Measurements from ENCODE around the gene HOXC10.

The HOXC10 gene

GRCh38 chr12:53977596-53978445, 7.1 kb upstream of the HOXC10 start:
- DNase-seq (ENCODE audit: low spot score), result no peak

GRCh38 chr12:53978477-53979356, 6.2 kb upstream of the HOXC10 start:
- DNase-seq (ENCODE audit: low spot score), result no peak

- DNase-seq (ENCODE audit: low spot score), result no peak
Observed at GRCh38 chr12:53980104-53980801, 4.7 kb upstream of the HOXC10 start.

GRCh38 chr12:53980802-53981496, 4.0 kb upstream of the HOXC10 start:
- no peak for DNase-seq (ENCODE audit: low spot score)

- no peak for DNase-seq (ENCODE audit: low spot score)
Observed at GRCh38 chr12:53981634-53982565, 3.0 kb upstream of the HOXC10 start.

- DNase-seq (ENCODE audit: low spot score), result no peak
Observed at GRCh38 chr12:53982648-53983567, 2.0 kb upstream of the HOXC10 start.

- DNase-seq (ENCODE audit: low spot score), result no peak
Observed at GRCh38 chr12:53983568-53983949, 1.4 kb upstream of the HOXC10 start.

GRCh38 chr12:53983950-53984572, 885 bp upstream of the HOXC10 start:
- DNase-seq (ENCODE audit: low spot score), result no peak

- DNase-seq (ENCODE audit: low spot score), result no peak
Observed at GRCh38 chr12:53985692-53985993, 697 bp downstream of the HOXC10 start.

GRCh38 chr12:53985994-53986685, 1.2 kb downstream of the HOXC10 start:
- DNase-seq (ENCODE audit: low spot score), result no peak

- no peak for DNase-seq (ENCODE audit: low spot score)
Observed at GRCh38 chr12:53986686-53987483, 1.9 kb downstream of the HOXC10 start.

- DNase-seq (ENCODE audit: low spot score), result no peak
Observed at GRCh38 chr12:53987787-53988230, 2.9 kb downstream of the HOXC10 start.

GRCh38 chr12:53988541-53989226, 3.7 kb downstream of the HOXC10 start:
- DNase-seq (ENCODE audit: low spot score), result no peak

- peak; percentile 68 for DNase-seq (ENCODE audit: low spot score)
Observed at GRCh38 chr12:53989227-53990113, 4.5 kb downstream of the HOXC10 start.

GRCh38 chr12:53990311-53991076, 5.5 kb downstream of the HOXC10 start:
- no peak for DNase-seq (ENCODE audit: low spot score)

Data from AG08396 (cell line).